Eye (tissue), 1 donor: ENCODE measurements around the gene KIFC1.
"Not testable (repeated sequence)": the region's sequence is repeated elsewhere in the genome, so short reads cannot be mapped to it uniquely, and the experiment has no call there.

Experiments used
- DNase-seq: peaks from one replicate; pipeline ENCODE4 v3.0.0-alpha.2; 2015

The KIFC1 gene

DNA sequence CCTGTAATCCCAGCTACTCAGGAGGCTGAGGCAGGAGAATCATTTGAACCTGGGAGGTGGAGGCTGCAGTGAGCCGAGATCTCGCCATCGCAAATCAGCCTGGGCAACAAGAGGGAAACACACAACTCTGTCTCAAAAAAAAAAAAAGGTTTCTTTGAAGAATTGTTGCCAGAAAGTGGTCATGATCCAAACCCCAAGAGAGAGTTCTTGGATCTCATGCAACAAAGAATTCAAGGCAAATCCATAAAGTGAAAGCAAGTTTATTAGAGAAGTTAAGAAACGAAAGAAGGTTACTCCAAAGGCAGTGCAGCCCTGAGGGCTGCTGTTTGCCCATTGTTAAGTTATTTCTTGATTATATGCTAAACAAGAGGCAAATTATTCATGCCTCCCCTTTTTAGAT, 14.5 kb upstream of the KIFC1 start:
- no peak for DNase-seq

GRCh38 chr6:33379184-33379583, 12.4 kb upstream of the KIFC1 start:
- DNase-seq: not testable (repeated sequence)

GRCh38 chr6:33380272-33380981, 11.2 kb upstream of the KIFC1 start:
- no peak for DNase-seq

GRCh38 chr6:33383427-33384185, 8.0 kb upstream of the KIFC1 start:
- DNase-seq: no peak

DNA sequence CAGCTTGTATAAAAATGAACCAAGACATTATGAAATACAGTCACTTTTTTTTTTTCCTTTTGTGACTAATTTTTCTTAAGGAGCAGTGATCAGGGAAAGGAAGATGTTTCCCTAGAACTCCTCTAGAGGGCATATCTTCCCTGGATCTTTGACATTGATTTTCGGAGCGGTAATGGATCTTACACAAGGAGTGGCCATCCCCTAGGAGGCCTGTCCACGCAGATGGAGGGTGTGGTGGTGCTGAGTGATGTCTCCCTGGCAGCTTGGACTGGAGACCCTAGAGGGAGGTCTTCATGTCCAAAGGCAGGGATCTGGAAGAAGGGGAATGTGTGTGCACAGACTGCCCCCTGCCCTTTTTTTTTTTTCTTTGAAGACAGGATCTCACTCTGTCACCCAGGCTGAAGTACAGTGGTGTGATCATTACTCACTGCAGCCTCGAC, 7.0 kb upstream of the KIFC1 start:
- DNase-seq: peak; percentile 54

DNA sequence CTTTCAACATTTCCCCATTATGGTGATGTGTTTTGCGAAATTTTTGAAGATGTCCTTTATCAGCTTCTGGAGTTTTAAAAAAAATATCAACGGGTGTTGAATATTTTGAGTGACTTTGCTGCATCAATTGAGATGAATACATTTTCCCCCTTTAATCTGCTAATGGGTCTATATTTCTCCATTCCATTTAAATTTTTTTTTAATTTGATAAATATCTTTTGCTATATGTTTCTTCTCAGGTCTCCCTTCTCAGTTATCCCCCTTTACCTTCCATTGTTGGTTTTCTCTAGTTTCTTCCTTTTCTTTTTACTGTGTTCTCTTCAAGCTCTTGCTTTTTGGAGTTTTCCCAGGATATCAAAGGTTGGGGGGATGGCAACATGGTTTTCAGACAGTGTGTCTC, 1.4 kb upstream of the KIFC1 start:
- no peak for DNase-seq

GRCh38 chr6:33390767-33391277, 801 bp upstream of the KIFC1 start:
- no peak for DNase-seq

DNA sequence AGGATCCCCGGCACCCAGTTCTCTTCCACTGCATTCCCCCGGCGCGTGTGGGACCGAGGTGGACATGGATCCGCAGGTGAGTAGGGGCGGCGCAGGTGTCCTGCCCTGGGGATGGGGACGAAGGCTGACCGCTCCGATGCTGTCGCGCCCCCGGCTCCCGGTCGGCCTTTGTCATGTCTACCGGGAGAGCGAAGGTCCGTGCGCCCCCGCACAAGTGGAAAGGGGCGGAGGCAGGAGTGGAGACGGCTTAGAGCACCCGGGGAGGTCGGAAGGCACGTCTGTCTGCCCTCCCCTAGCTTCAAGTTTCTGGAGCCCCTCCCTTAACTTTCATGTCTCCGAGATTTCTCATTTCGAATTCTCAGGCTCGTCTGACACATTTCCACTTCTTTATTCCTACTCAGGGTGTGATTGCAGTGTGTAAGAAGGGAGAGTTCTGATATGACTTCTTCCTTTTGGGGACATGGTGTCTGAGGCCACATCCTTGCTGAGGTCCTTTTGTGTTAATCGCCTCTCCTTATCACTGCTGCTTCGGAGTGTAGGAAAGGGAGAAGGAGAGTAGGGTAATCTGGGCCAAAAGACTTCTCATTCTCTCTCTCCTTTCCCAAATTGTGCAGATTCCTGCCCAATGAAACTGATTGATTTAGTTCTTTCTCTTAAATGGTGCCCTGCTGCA, 435 bp downstream of the KIFC1 start:
- peak; percentile 51 for DNase-seq

DNA sequence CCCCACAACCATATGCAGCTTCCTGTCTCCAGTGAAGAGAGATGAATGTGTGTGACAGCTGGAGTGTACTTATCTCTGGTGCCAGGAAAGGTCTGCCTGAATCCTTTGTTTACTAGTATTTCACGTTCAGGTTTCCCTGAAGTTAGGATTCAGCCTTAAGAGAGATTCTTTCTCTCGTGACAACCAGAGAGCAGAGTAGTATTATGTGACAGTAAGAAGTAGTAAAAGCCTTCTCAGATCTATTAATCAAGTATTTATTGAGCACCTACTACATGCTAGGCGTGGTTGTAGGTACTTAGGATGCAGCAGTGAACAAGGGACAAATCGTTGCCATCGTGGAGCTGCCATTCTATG, 949 bp downstream of the KIFC1 start:
- no peak for DNase-seq

GRCh38 chr6:33392979-33393378, 1.4 kb downstream of the KIFC1 start:
- DNase-seq: no peak

DNA sequence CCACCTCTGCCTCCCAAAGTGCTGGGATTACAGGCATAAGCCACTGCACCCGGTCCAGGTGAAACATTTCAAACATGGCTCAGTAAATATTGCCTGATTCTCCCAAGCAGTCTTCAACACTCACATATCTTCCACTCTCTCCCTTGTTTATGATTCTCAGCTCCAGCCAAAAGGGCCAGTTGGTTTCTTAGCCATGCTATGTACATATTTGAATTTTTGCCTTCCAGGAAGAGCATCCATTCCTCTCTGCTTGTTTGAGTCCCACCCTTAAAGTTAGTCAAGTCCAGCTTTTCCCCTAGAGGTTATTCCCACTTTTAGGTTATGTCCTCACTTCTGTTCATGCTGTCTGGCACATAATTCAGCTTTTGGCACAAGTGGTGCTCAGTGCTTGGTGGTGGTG, 5.9 kb downstream of the KIFC1 start:
- no peak for DNase-seq

DNA sequence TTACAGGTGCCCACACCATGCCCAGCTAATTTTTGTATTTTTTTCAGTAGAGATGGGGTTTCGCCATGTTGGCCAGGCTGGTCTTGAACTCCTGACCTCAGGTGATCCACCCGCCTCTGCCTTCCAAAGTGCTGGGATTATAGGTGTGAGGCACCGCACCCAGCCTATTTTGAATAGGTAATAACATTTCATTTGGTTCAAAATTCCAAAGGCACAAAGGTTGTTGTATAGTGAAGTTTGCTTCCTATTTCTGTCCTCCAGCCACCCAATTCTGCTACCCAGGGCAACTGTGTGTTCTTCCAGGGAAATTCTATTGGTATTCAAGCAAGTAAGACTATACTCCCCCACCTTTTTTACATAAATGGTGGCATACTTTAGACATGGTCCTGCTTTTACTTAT, 7.0 kb downstream of the KIFC1 start:
- not testable (repeated sequence) for DNase-seq

- DNase-seq: not testable (repeated sequence)
Measured at GRCh38 chr6:33399881-33400280, 8.3 kb downstream of the KIFC1 start.

GRCh38 chr6:33404884-33405283, 13.3 kb downstream of the KIFC1 start:
- no peak for DNase-seq

- no peak for DNase-seq
Measured at GRCh38 chr6:33405386-33405940, 13.8 kb downstream of the KIFC1 start.

DNA sequence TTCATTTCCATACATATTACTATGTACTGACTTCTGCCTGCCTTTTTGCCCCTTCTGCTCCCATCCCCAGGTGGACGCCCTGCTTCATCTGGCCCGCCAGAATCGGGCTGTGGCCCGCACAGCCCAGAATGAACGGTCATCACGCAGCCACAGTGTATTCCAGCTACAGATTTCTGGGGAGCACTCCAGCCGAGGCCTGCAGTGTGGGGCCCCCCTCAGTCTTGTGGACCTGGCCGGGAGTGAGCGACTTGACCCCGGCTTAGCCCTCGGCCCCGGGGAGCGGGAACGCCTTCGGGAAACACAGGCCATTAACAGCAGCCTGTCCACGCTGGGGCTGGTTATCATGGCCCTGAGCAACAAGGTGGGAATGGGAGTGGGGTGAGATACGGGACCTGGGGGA, 14.5 kb downstream of the KIFC1 start:
- DNase-seq: no peak

- no peak for DNase-seq
Measured at GRCh38 chr6:33407132-33407718, 15.6 kb downstream of the KIFC1 start.

- peak; percentile 98 for DNase-seq
Measured at GRCh38 chr6:33410050-33410710, 18.6 kb downstream of the KIFC1 start.

DNA sequence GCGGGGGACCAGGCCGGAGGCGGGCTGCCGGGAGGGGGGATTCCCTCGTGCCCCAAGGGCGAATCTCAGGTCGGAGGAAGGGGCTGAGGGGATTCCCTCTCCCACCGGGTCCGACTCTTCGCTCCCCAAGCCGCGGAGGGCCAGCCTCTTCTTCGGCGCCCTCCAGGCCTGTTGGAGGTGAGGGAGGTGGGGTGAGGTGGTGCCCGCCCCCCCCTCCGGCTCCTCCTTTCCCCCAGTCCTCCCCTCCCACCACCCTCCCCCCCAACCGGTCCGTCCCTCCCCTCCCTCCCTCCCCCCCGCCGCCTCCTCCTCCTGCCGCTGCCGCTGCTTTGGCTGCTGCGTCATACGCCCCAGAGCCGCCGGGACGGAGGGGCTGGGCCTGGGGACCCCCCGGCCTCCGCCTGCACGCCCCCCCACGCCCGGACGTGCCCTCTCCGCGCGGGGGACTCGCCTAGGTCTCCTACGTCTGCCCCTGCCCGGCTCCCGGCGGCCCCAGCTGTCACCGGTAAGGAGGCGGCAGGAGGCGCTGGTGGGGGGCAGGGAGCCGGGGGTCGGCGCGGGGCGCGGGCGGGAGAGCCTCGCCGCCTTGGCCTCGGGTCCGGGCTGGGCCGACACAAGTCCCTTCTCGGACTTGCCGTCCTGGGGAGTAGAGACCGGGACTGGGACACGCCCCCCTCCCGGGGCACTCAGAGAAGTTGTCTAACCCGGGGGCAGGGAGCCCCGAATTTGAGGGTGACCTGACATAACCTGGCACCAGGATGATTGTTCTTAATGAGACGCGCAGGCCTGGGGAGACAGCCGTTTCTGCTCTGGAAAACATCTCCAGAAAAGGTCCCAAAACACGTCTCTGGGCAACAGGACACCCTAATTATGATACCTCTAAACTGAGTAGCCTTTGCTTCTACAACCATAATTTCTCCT, 19.3 kb downstream of the KIFC1 start, which contains the start of gene PHF1:
TSS of gene PHF1 (plus strand) at position 304 of the 921 bp plus-strand sequence. CDS start 1,250 bp downstream, outside the sequence.
- DNase-seq: no peak

DNA sequence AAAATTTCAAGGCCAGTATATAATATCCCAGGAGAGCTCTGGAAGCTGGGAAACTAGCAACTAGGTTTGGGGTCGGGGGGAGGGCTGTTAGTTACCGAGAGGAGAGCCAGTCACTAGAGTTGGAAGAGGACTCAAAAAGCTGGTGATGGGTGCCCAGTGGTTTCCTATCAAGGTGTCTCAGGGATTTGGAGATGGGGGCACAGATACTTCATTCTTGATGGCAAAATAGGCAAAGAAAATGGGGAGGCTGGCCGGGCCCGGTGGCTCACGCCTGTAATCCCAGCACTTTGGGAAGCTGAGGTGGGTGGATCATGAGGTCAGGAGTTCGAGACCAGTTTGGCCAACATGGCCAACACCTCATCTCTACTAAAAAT, 20.0 kb downstream of the KIFC1 start:
- DNase-seq: no peak
